ENCODE results near the gene PPP4R2. TPM values are rescaled to one million over a fixed set of nuclear protein-coding genes. Genes with fewer than 3 reads are reported as not detected.

Gene PPP4R2
- total and polyA plus RNA-seq, 2 of the 8 experiments (the other 6 are each of a cell fraction or from before 2014, with no cell fraction given) = 11.5 to 89.9 TPM

DNA sequence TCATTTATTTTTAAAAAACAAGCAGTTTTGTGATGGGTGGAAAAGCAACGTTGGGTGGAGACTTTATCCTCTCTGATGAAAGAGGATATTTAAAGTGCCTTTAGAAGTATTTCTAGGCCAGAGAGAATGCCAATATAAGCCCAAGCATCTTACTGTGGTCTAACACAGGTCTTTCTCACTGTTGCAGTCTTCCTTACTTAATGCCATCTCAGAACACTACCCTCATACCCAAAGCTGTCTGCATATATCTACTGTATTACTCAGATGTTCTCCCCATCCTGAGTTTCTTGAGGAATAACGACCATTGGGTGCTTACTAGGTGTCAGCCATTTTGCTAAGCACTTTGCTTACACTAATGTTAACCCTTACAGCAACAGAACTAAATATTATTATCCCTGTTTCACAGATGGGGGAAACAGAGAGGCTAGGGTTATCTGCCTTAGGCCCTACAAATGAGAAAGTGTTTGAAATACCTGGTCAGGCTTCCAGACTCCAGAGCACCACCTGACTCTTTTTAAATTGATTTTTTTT is 35.0 kb downstream of the PPP4R2 start:
- POLR2A ChIA-PET (ENCODE audit: partially characterized antibody) = interaction anchor here (0.8 to 1.5 kb wide), 2 partner anchors 10 to 11 kb away, joined by 3 to 4 read pairs; no protein-coding TSS in a partner anchor
- H4K5ac ChIP-seq (ENCODE audit: insufficient read length, low read depth, low read length) = no peak overlapping the region
- 80% methylated on average over 2 of the region's 2 CpGs; no CpG with 5 or more reads in 1 of the 2 experiments for WGBS, 2 experiments (ENCODE audit: extremely low coverage in 1 of 2, insufficient coverage in 1 of 2, insufficient read length in 1 of 2, insufficient replicate concordance in 2 of 2, low coverage in 1 of 2, low lambda C conversion rate in 2 of 2, missing lambda C conversion rate in 1 of 2)

More for the DNA sequence above, 35.0 kb downstream of the PPP4R2 start:
- no peak overlapping the region for H3K27ac ChIP-seq (ENCODE audit: low read depth, low read length)
- no peaks in the 10 kb centered on the region for H3K9me3 ChIP-seq (ENCODE audit: insufficient read depth in 2 of 2, low read depth in 1 of 2, low read length in 1 of 2)
- H3K23ac ChIP-seq (ENCODE audit: insufficient read length) = no peak overlapping the region
- H2AFZ ChIP-seq (ENCODE audit: low read length) = no peak overlapping the region
- no peak overlapping the region for H3K9ac ChIP-seq (replicated peaks in 1 of 4; ENCODE audit: extremely low read depth in 1 of 4, low read depth in 3 of 4, low read length in 3 of 4)
- no peak overlapping the region for H3K14ac ChIP-seq (ENCODE audit: insufficient read length)
- no peak overlapping the region for H3K56ac ChIP-seq (replicated peaks; ENCODE audit: insufficient read length, low read depth, low read length)
- H4K91ac ChIP-seq (replicated peaks; ENCODE audit: insufficient read length, low read length) = no peak overlapping the region
- no peak overlapping the region for H2AK5ac ChIP-seq (ENCODE audit: low read depth, low read length)
- no peak overlapping the region for H2BK20ac ChIP-seq (ENCODE audit: low read length)
- H3K4ac ChIP-seq (replicated peaks; ENCODE audit: insufficient read length, low read depth, low read length) = no peak overlapping the region
- H2BK5ac ChIP-seq (ENCODE audit: low read depth, low read length) = no peak overlapping the region
- FAIRE-seq (no peak), DNase-seq (ENCODE audit: low read depth in 1 of 2, low spot score in 2 of 2) (no peak)
- H2BK120ac ChIP-seq (replicated peaks; ENCODE audit: low read depth, low read length) = no peak overlapping the region
- CTCF ChIA-PET (ENCODE audit: partially characterized antibody) = interaction anchor here (0.8 kb wide), 1 partner anchor 54 kb away, joined by 5 read pairs; no protein-coding TSS in a partner anchor
- H3K4me1 ChIP-seq (replicated peaks in 1 of 4; ENCODE audit: control insufficient read depth in 3 of 4, insufficient read depth in 4 of 4, low read length in 3 of 4) = peaks cover 0 to 5% (median under 1%) of the 10 kb centered on the region in 4 experiments; a peak in 3 of 7 replicates
- H3K79me2 ChIP-seq (ENCODE audit: control insufficient read depth in 1 of 2, insufficient read depth in 2 of 2, low read length in 2 of 2) = peaks cover 48 to 100% of the 10 kb centered on the region in 2 experiments
- H3K23me2 ChIP-seq (ENCODE audit: low read depth, low read length) = no peaks in the 10 kb centered on the region; the same call in 1 of the 2 replicates
- no peak overlapping the region for H2BK15ac ChIP-seq (ENCODE audit: low read length)
- H3K79me1 ChIP-seq (ENCODE audit: low read depth, low read length) = peaks cover 12% of the 10 kb centered on the region; the same call in 1 of the 2 replicates
- H3K4me3 ChIP-seq (ENCODE audit: extremely low read depth in 1 of 4, insufficient read depth in 2 of 4, low read depth in 3 of 4, low read length in 4 of 4) = no peak overlapping the region
- TF ChIP-seq YY1 (IDR thresholded peaks at IDR 0.05; ENCODE audit: low read depth, low read length) (peak; percentile 65; the same call in 1 of the 2 replicates), EP300 (IDR thresholded peaks at IDR 0.05; ENCODE audit: borderline replicate concordance in 1 of 2, low read depth in 2 of 2, low read length in 2 of 2) (no peak)
- H4K8ac ChIP-seq (ENCODE audit: extremely low read depth, insufficient read depth, low read length) = no peak overlapping the region
- no peak overlapping the region for H3K18ac ChIP-seq (ENCODE audit: extremely low read depth, low read length)
- H4K20me1 ChIP-seq (replicated peaks in 1 of 2; ENCODE audit: control insufficient read depth in 1 of 2, insufficient read depth in 2 of 2, low read length in 2 of 2) = peaks cover 14 to 16% of the 10 kb centered on the region in 2 experiments
- H3K27me3 ChIP-seq (replicated peaks in 1 of 4; ENCODE audit: control insufficient read depth in 3 of 4, extremely low read depth in 1 of 4, insufficient read depth in 3 of 4, low read length in 3 of 4) = no peaks in the 10 kb centered on the region
- no peaks in the 10 kb centered on the region for H3K36me3 ChIP-seq (ENCODE audit: control insufficient read depth in 2 of 4, insufficient read depth in 4 of 4, low read length in 3 of 4)
- H2BK12ac ChIP-seq (ENCODE audit: low read depth, low read length) = no peak overlapping the region
- H3K4me2 ChIP-seq (ENCODE audit: insufficient read depth in 1 of 2, low read depth in 2 of 2, low read length in 2 of 2) = no peak overlapping the region

Data from H1 (cell line).